Astrocyte (in vitro differentiated cells and primary cell): ENCODE measurements around the gene GPANK1.

Experiments
- EZH2 ChIP-seq: IDR thresholded peaks from 2 replicates; pipeline ENCODE4 v1.6.1; 2012; ENCODE audit warnings: mild to moderate bottlenecking, low read length, inconsistent platforms; ENCODE audit not compliant: insufficient read depth
- TF ChIP-seq, protein P1 (sequence below): IDR thresholded peaks from 2 replicates; pipeline ENCODE4 v1.5.1; 2011; ENCODE audit warnings: low read depth, mild to moderate bottlenecking, inconsistent platforms, low read length, moderate library complexity; ENCODE audit not compliant: insufficient read depth

DNA sequence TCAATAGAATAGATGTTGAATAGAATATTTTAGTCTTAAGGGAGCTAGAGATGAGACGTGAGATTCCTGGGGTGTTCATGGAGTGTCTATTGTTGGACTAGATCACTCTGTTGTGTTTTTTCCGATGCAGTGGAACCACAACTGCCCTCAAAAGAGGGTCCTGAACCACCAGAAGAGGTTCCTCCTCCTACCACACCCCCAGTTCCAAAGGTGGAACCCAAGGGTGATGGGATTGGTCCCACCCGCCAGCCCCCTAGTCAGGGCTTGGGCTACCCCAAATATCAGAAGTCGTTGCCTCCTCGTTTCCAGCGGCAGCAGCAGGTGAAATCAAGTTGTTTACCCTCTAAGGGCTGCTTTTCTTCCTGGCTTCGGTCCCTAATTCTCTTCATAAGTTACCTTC is 35.8 kb downstream of the GPANK1 start:
- TF ChIP-seq, protein P1, sequence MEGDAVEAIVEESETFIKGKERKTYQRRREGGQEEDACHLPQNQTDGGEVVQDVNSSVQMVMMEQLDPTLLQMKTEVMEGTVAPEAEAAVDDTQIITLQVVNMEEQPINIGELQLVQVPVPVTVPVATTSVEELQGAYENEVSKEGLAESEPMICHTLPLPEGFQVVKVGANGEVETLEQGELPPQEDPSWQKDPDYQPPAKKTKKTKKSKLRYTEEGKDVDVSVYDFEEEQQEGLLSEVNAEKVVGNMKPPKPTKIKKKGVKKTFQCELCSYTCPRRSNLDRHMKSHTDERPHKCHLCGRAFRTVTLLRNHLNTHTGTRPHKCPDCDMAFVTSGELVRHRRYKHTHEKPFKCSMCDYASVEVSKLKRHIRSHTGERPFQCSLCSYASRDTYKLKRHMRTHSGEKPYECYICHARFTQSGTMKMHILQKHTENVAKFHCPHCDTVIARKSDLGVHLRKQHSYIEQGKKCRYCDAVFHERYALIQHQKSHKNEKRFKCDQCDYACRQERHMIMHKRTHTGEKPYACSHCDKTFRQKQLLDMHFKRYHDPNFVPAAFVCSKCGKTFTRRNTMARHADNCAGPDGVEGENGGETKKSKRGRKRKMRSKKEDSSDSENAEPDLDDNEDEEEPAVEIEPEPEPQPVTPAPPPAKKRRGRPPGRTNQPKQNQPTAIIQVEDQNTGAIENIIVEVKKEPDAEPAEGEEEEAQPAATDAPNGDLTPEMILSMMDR = no peak
- TF ChIP-seq EZH2 = no peak
